Neural progenitor cell (in vitro differentiated cells): ENCODE data around the gene PTPRG.

Experiments
- CTCF ChIP-seq: fragments of 200-600 bp; sonication (generic); IDR thresholded peaks from 2 replicates; pipeline ENCODE4 v1.5.1; 2017; ENCODE audit warnings: antibody characterized with exemption, mild to moderate bottlenecking
- EZH2 ChIP-seq: fragments of 200-600 bp; sonication (generic); IDR thresholded peaks from 2 replicates; pipeline ENCODE4 v1.6.1; 2017; ENCODE audit warnings: antibody characterized with exemption, mild to moderate bottlenecking, moderate library complexity

- no peak for TF ChIP-seq CTCF
- TF ChIP-seq EZH2 = no peak
These were observed 270.6 kb downstream of the PTPRG start for GRCh38 chr3:61831973-61832372.
